HG03378 (cell line): ENCODE data around the gene CCDC50.

Source experiments
- ATAC-seq: cut with Tn5 transposase; IDR thresholded peaks from one replicate; pipeline ENCODE4 v1.9.1; 2021; ENCODE audit warnings: mild to moderate bottlenecking, moderate library complexity; ENCODE audit not compliant: unreplicated experiment

CCDC50 gene

GRCh38 chr3:191345334-191345733 lies 16.1 kb downstream of the CCDC50 start:
- ATAC-seq, result no peak

- no peak for ATAC-seq
Observed at GRCh38 chr3:191347228-191347627, 18.0 kb downstream of the CCDC50 start.

- ATAC-seq, result no peak
Observed at GRCh38 chr3:191348098-191348497, 18.9 kb downstream of the CCDC50 start.

DNA sequence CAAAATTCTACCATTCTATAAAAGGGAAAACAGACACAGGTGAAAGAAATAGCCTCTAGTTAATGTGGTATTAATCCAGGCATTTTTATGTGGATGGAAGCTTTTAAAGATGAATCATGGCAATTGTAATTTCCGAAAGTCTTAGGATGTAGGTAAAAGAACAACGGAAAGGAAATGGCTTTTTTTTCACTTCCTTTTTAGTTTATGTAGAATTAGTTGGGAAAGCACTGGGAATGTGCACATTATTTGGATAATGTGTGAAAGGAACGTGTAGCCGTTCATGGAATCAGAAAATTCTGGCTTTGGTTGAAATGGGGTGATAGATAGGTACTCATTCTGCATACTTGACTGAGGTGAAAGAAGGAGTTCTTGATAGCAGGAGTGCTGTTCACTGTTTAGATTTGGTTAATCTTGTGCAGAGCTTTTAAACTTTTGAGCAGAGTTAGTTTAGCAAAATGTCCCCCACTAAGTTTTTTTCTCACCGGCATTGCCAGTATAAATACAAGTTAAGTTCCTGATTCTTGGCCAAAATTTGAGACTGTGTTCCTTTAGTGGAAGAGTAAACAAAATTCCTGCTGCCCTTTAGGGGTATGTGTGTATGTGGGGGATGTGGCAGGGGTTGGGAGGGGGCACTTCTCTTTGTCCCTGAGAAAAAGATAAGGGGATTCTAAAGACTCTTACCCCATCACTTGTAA lies 21.3 kb downstream of the CCDC50 start:
- no peak for ATAC-seq

DNA sequence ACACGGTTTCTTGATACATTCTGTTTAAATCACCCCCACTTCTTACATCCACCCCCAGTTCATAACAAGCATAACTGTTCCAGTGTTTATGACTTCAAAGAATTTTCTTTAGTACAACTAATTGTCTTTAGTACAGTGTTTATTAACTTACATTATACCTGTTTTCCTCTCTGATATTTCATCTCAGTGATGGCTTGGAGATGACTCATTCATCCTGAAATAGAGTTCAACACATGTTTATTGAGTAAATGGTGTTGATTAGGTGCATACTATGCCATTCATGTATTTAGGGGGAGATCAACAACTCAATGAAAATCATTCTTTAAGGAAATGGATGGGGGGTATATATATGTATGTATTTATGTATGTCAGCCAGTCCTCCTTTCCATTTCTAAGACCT lies 22.8 kb downstream of the CCDC50 start:
- ATAC-seq, result no peak

- ATAC-seq, result peak; percentile 35
Observed at GRCh38 chr3:191353022-191353777, 24.0 kb downstream of the CCDC50 start.

GRCh38 chr3:191355406-191355805 lies 26.2 kb downstream of the CCDC50 start:
- ATAC-seq, result peak; percentile 87

- ATAC-seq, result no peak
Observed at GRCh38 chr3:191356631-191357439, 27.6 kb downstream of the CCDC50 start.

DNA sequence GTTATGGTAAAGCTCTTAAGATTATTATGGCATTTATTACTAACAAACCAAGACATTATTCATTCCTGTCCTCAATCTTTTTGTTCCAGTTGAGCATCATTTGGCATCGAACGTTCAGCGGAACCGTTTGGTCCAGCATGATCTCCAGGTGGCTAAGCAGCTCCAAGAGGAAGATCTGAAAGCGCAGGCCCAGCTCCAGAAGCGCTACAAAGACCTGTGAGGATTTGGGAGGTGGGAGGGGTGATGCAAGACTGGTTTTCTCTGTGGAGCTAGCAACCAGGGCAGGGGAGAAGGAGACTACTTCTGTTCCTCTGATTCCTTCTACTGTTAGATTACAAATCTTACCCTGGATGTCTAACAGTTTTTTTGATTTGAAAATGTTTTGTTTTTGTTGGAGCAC lies 28.7 kb downstream of the CCDC50 start:
- no peak for ATAC-seq

- peak; percentile 31 for ATAC-seq
Observed at GRCh38 chr3:191358929-191359328, 29.7 kb downstream of the CCDC50 start.

GRCh38 chr3:191360620-191361019 lies 31.4 kb downstream of the CCDC50 start:
- ATAC-seq, result no peak

DNA sequence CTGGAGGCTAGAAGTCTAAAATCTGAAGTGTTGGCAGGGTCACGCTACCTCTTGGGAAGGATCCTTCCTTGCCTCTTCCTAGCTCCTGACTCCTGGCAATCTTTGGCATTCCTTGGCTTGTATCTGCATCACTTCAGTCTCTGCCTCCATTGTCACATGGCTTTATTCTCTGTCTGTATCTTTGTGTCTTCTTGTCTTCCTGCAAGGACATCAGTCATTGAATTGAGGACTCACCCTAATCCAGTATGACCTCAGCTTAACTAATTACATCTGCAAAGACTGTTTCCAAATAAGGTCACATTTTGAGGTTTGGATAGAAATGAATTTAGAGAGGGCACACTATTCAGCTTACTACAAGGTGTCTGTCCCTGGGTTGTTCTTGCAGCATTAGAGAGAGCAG lies 32.3 kb downstream of the CCDC50 start:
- ATAC-seq, result no peak

DNA sequence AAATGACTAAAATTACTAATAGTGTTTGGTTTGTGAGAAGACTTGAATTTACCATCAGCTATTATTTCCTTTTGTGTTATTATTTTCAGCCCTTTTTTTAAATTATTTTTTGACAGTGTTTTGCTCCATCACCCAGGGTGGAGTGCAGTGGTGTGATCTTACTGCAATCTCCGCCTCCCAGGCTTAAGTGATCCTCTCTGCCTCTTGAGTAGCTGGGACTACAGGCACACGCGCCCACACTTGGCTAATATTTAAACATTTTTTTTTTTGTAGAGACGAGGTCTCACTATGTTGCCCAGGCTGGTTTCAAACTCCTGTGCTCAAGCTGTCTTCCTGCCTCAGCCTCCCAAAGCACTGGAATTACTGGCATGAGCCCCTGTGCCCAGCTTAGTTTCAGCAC lies 32.8 kb downstream of the CCDC50 start:
- no peak for ATAC-seq

DNA sequence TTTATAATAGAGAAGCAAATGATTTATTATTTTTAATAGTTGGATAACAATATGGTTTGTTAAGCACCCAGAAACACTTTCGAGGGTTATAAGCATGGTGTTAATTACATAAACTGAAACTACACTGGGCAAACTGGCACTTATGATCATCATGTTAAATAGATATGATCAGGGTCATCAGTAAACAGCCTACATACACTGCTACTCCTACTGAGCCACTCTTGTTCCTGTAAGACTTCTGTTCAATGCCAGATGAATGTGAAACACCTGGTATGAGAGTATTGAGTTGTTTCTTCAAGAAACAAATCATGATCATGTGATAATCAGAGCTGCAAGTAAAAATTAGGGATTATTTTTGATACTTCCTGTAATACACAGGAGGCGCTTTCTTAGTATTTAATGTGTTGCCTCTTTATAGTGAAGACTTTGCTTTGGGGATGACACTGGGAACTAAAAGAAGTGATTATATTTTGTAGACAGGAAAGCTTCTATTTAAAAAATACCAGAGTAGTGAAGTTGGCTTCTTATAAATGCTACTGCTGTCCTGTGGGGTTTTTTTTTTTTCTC lies 33.4 kb downstream of the CCDC50 start:
- no peak for ATAC-seq

DNA sequence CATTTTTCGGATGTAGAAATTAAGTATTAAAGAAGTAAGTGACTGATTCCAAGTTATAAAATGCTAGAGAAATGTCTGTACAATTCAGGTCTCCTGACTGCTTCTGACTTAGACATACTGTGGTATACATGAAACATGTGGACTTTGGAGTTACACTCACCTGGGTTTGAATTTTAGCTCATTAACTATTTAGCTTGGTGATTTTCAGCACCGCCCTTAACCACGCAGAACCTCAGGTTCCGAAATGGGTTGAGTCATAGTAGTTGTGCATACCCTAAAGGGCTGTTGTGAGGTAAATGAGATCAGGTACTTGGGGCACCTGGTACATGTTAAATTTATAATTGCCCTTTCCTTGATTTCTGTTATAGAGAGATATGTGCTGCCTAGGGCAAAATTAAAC lies 34.0 kb downstream of the CCDC50 start:
- no peak for ATAC-seq

GRCh38 chr3:191366675-191367074 lies 37.5 kb downstream of the CCDC50 start:
- ATAC-seq, result no peak

DNA sequence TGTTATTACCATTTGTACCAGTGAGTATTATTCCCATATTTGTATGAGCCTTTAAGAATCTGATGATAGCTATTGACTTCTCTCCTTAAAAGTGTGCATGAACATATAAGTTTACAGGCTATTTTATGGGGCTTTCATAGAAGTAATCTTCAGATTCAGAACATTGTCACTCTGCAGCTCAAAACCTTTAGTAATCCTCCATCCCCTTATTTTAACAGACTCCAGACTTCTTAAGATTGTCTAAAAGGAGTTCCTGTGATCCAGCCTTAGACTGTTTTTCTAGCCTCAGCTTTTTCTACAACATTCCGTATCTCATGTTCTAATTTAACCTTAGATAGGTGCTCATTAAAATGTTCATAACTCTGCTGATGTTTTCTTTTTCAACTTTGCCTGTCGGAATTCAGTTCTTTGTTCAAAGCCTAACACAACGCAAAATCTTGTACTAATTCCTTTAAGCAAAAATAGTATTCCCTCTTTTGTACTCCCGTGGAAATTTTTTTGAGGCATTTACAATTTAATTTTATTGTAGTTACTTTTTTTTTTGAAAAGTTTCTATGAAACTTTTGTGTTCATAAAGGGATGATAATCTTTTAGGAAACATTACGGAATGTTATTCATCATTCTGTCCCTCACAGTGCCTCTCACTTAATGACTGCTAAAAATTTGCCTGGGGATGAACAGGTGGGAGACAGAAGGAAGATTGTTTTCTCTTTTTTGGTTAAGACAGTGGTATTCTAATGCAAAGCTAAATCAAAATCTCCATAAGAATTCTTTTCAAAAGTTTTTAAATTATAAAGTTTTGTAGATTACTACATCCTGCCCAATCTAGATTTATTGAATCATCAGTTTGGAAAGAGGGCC lies 39.8 kb downstream of the CCDC50 start:
- ATAC-seq, result no peak

- no peak for ATAC-seq
Observed at GRCh38 chr3:191369616-191370010, 40.4 kb downstream of the CCDC50 start.

GRCh38 chr3:191372122-191372521 lies 42.9 kb downstream of the CCDC50 start:
- ATAC-seq, result no peak

DNA sequence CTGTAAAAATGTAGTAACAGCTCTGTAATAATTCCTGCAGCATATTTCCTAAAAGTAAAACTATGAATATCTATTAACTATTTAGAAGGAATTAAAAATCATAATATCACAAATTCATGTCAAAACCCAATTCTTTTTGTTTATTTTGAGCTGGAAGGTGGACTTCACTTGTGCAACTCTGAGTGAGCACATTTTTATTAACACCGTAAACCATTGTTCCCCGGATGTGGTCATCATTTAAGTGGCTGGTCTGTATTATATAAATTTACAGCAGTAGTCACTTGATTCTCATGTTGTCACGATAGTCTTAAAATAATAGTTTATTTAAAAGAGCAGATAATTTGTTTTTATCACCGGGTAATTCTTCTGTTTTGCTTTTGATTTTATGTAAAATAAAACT lies 44.1 kb downstream of the CCDC50 start:
- ATAC-seq, result no peak
